ENCODE data around the gene FAM241B.
A peak's percentile ranks its signal among the peaks of the same experiment; 100 is the strongest.

- TF ChIP-seq POLR2A (IDR thresholded peaks at IDR 0.05) (no peak), CTCF (IDR thresholded peaks at IDR 0.05) (peak; percentile 50 to 84 (median 80))
These were observed 9.5 kb downstream of the FAM241B start for GRCh38 chr10:69639291-69640195.

Measured in Peyer's patch (tissue), 4 donors.